Measurements from ENCODE around the gene PCGF6.

DNA sequence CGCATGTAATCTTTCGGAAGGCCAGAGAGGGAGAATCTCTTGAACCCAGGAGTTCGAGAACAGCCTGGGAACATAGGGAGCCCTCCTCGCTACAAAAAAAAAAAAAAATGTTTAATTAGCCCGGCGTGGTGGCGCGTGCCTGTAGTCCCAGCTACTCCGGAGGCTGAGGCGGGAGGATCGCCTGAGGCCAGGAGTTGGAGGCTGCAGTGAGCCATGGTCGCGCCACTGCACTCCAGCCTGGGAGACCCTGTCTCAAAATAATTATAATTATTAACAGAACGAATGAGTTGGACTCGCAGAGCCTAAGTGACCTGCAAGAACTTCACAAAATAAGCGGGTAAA, 794 bp downstream of the PCGF6 start:
- TF ChIP-seq, protein P1, sequence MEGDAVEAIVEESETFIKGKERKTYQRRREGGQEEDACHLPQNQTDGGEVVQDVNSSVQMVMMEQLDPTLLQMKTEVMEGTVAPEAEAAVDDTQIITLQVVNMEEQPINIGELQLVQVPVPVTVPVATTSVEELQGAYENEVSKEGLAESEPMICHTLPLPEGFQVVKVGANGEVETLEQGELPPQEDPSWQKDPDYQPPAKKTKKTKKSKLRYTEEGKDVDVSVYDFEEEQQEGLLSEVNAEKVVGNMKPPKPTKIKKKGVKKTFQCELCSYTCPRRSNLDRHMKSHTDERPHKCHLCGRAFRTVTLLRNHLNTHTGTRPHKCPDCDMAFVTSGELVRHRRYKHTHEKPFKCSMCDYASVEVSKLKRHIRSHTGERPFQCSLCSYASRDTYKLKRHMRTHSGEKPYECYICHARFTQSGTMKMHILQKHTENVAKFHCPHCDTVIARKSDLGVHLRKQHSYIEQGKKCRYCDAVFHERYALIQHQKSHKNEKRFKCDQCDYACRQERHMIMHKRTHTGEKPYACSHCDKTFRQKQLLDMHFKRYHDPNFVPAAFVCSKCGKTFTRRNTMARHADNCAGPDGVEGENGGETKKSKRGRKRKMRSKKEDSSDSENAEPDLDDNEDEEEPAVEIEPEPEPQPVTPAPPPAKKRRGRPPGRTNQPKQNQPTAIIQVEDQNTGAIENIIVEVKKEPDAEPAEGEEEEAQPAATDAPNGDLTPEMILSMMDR (IDR thresholded peaks at IDR 0.05; ENCODE audit: insufficient read depth, low read depth, low read length): no peak
- TF ChIP-seq EZH2 (IDR thresholded peaks at IDR 0.05; ENCODE audit: insufficient read depth, low read length): no peak

Measured in astrocyte (in vitro differentiated cells and primary cell).